Esophagus muscularis mucosa (tissue), 4 donors: ENCODE data around the gene GTF3C5.

ENCODE experiments used
- CTCF ChIP-seq, 3 experiments: fragments of 200-600 bp in 2 of 3; fragments of 450-650 bp in 1 of 3; sonication (generic) in 2 of 3; IDR thresholded peaks; one replicate each; pipeline ENCODE4 v1.5.1; 2017 to 2019; ENCODE audit warnings: antibody characterized with exemption in 3 of 3, mild to moderate bottlenecking in 2 of 3, moderate library complexity in 1 of 3
- EP300 ChIP-seq: sonication (generic); formaldehyde crosslinking; IDR thresholded peaks from one replicate; pipeline ENCODE4 v1.6.1; 2017; ENCODE audit warnings: antibody characterized with exemption
- POLR2A ChIP-seq: fragments of 450-650 bp; IDR thresholded peaks from one replicate; pipeline ENCODE4 v1.6.1; 2017; ENCODE audit warnings: antibody characterized with exemption, moderate library complexity, mild to moderate bottlenecking, low read depth
- POLR2AphosphoS5 ChIP-seq, 2 donors: sonication (generic); formaldehyde crosslinking; IDR thresholded peaks; one replicate each; pipeline ENCODE4 v1.6.1; 2017; ENCODE audit warnings: antibody characterized with exemption in 2 of 2

- TF ChIP-seq CTCF (IDR thresholded peaks at IDR 0.05), result no peak
- TF ChIP-seq POLR2AphosphoS5 (IDR thresholded peaks at IDR 0.05), result no peak
- TF ChIP-seq EP300, result no peak
- no peak for TF ChIP-seq POLR2A
Measured at GRCh38 chr9:132989014-132989310, 41.8 kb upstream of the GTF3C5 start.
